Measurements from ENCODE around the gene KIF2C. TPM values are rescaled to one million over a fixed set of nuclear protein-coding genes. Genes with fewer than 3 reads are reported as not detected.
A peak's percentile ranks its signal among the peaks of the same experiment; 100 is the strongest.
"Not testable (repeated sequence)": the region's sequence is repeated elsewhere in the genome, so short reads cannot be mapped to it uniquely, and the experiment has no call there.

KIF2C gene
- total RNA-seq, 2 donors from 2014 or later = 42.0 to 72.7 TPM

DNA sequence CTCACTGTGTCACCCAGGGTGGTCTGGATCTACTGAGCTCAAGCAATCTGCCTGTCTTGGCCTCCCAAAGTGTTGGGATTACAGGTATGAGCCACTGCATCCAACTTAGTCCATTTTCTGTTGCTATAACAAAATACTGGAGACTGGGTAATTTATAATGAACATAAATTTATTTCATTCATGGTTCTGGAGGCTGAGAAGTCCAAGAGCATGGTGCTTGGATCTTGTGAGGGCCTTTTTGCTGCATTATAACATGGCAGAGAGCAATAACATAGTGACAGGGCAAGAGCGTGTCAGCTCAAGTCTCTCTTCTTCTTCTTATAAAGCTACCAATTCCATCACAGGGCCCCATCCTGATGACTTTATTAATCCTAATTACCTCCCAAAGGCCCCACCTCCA is 3.6 kb upstream of the KIF2C start:
- Histone ChIP-seq H3K36me3 (ENCODE audit: control insufficient read depth, insufficient read depth, low read length) (no peaks in the 10 kb centered on the region), H3K4me3 (ENCODE audit: low read length) (no peak overlapping the region), H3K9ac (ENCODE audit: extremely low read depth, low read length, poor library complexity, severe bottlenecking) (no peak overlapping the region), H3K9me3 (ENCODE audit: control insufficient read depth, low read length) (no peaks in the 10 kb centered on the region), H3K27me3 (ENCODE audit: control insufficient read depth, insufficient read depth, low read length, poor library complexity, severe bottlenecking) (no peaks in the 10 kb centered on the region), H3K27ac (ENCODE audit: low read depth, low read length) (no peak overlapping the region), H3K4me1 (ENCODE audit: control insufficient read depth, insufficient read depth, low read length) (no peaks in the 10 kb centered on the region)
- TF ChIP-seq, protein P1, sequence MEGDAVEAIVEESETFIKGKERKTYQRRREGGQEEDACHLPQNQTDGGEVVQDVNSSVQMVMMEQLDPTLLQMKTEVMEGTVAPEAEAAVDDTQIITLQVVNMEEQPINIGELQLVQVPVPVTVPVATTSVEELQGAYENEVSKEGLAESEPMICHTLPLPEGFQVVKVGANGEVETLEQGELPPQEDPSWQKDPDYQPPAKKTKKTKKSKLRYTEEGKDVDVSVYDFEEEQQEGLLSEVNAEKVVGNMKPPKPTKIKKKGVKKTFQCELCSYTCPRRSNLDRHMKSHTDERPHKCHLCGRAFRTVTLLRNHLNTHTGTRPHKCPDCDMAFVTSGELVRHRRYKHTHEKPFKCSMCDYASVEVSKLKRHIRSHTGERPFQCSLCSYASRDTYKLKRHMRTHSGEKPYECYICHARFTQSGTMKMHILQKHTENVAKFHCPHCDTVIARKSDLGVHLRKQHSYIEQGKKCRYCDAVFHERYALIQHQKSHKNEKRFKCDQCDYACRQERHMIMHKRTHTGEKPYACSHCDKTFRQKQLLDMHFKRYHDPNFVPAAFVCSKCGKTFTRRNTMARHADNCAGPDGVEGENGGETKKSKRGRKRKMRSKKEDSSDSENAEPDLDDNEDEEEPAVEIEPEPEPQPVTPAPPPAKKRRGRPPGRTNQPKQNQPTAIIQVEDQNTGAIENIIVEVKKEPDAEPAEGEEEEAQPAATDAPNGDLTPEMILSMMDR (conservative IDR thresholded peaks at IDR 0.05) = no peak
- Mint-ChIP-seq H3K36me3 (ENCODE audit: low read depth) (peaks cover 6% of the 10 kb centered on the region), H3K27me3 (ENCODE audit: insufficient read depth) (peaks cover 2% of the 10 kb centered on the region), H3K27ac (no peak overlapping the region), H3K4me1 (peaks cover 3% of the 10 kb centered on the region), H3K4me3 (no peak overlapping the region), H3K9me3 (peaks cover 7% of the 10 kb centered on the region)
- WGBS, 2 experiments (ENCODE audit: insufficient coverage in 1 of 2, insufficient read length in 1 of 2) = 100% methylated on average over 1 of the region's 1 CpG; no CpG with 5 or more reads in 1 of the 2 experiments
- DNase-seq = no peak

DNA sequence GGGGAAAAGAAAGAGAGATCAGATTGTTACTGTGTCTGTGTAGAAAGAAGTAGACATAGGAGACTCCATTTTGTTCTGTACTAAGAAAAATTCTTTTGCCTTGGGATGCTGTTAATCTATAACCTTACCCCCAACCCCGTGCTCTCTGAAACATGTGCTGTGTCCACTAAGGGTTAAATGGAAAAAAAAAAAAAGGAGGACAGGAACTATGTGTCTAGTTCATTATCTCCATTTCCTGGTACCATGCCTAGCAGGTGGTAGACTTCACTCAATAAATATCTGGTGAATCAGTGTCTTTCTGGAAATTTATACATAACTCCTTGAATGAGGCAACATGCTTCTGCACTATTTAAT is 707 bp upstream of the KIF2C start:
- H3K27me3 Mint-ChIP-seq (ENCODE audit: insufficient read depth); H3K9me3 ChIP-seq (ENCODE audit: control insufficient read depth, low read length); H3K9me3 Mint-ChIP-seq; H3K4me1 Mint-ChIP-seq; H3K27me3 ChIP-seq (ENCODE audit: control insufficient read depth, insufficient read depth, low read length, poor library complexity, severe bottlenecking); DNase-seq; H3K4me1 ChIP-seq (ENCODE audit: control insufficient read depth, insufficient read depth, low read length): not testable (repeated sequence)
- Histone ChIP-seq H3K36me3 (ENCODE audit: control insufficient read depth, insufficient read depth, low read length) (peaks cover 17% of the 10 kb centered on the region), H3K4me3 (ENCODE audit: low read length) (peak overlapping the region; percentile 100), H3K9ac (ENCODE audit: extremely low read depth, low read length, poor library complexity, severe bottlenecking) (peak overlapping the region; percentile 12), H3K27ac (ENCODE audit: low read depth, low read length) (peak overlapping the region; percentile 1)
- Mint-ChIP-seq H3K36me3 (ENCODE audit: low read depth) (peaks cover 20% of the 10 kb centered on the region), H3K27ac (peak overlapping the region; percentile 99), H3K4me3 (peak overlapping the region; percentile 95)
- 100% methylated on average over 1 of the region's 1 CpG; no CpG with 5 or more reads in 1 of the 2 experiments for WGBS, 2 experiments (ENCODE audit: insufficient coverage in 1 of 2, insufficient read length in 1 of 2)

GRCh38 chr1:44740179-44740617 is 561 bp downstream of the KIF2C start:
- Histone ChIP-seq H3K36me3 (ENCODE audit: control insufficient read depth, insufficient read depth, low read length) (peaks cover 23% of the 10 kb centered on the region), H3K9ac (ENCODE audit: extremely low read depth, low read length, poor library complexity, severe bottlenecking) (peak overlapping the region; percentile 90), H3K4me3 (ENCODE audit: low read length) (peak overlapping the region; percentile 100), H3K27me3 (ENCODE audit: control insufficient read depth, insufficient read depth, low read length, poor library complexity, severe bottlenecking) (no peaks in the 10 kb centered on the region), H3K9me3 (ENCODE audit: control insufficient read depth, low read length) (no peaks in the 10 kb centered on the region), H3K4me1 (ENCODE audit: control insufficient read depth, insufficient read depth, low read length) (no peaks in the 10 kb centered on the region), H3K27ac (ENCODE audit: low read depth, low read length) (no peak overlapping the region)
- H3K27me3 Mint-ChIP-seq (ENCODE audit: insufficient read depth) = peaks cover 2% of the 10 kb centered on the region
- TF ChIP-seq, protein P1 (conservative IDR thresholded peaks at IDR 0.05) = no peak
- H3K36me3 Mint-ChIP-seq (ENCODE audit: low read depth) = peaks cover 25% of the 10 kb centered on the region
- peak overlapping the region; percentile 99 for H3K27ac Mint-ChIP-seq
- no peak for DNase-seq
- peaks cover 7% of the 10 kb centered on the region for H3K9me3 Mint-ChIP-seq
- peaks cover 7% of the 10 kb centered on the region for H3K4me1 Mint-ChIP-seq
- 2 to 3% methylated on average over 13 to 14 of the region's 14 CpGs for WGBS, 2 experiments (ENCODE audit: insufficient coverage in 1 of 2, insufficient read length in 1 of 2)
- peak overlapping the region; percentile 95 for H3K4me3 Mint-ChIP-seq

- Histone ChIP-seq H3K9ac (ENCODE audit: extremely low read depth, low read length, poor library complexity, severe bottlenecking) (no peak overlapping the region), H3K9me3 (ENCODE audit: control insufficient read depth, low read length) (no peaks in the 10 kb centered on the region), H3K4me3 (ENCODE audit: low read length) (no peak overlapping the region), H3K27ac (ENCODE audit: low read depth, low read length) (no peak overlapping the region), H3K36me3 (ENCODE audit: control insufficient read depth, insufficient read depth, low read length) (peaks cover 42% of the 10 kb centered on the region), H3K4me1 (ENCODE audit: control insufficient read depth, insufficient read depth, low read length) (no peaks in the 10 kb centered on the region), H3K27me3 (ENCODE audit: control insufficient read depth, insufficient read depth, low read length, poor library complexity, severe bottlenecking) (no peaks in the 10 kb centered on the region)
- peak overlapping the region; percentile 78 for H3K27ac Mint-ChIP-seq
- no peak overlapping the region for H3K4me3 Mint-ChIP-seq
- H3K4me1 Mint-ChIP-seq = peaks cover 7% of the 10 kb centered on the region
- no peaks in the 10 kb centered on the region for H3K27me3 Mint-ChIP-seq (ENCODE audit: insufficient read depth)
- H3K36me3 Mint-ChIP-seq (ENCODE audit: low read depth) = peaks cover 42% of the 10 kb centered on the region
- H3K9me3 Mint-ChIP-seq = peaks cover 6% of the 10 kb centered on the region
- no peak for DNase-seq
- TF ChIP-seq, protein P1 (conservative IDR thresholded peaks at IDR 0.05) = no peak
- 93% methylated on average over 1 of the region's 1 CpG; no CpG with 5 or more reads in 1 of the 2 experiments for WGBS, 2 experiments (ENCODE audit: insufficient coverage in 1 of 2, insufficient read length in 1 of 2)
Measured at GRCh38 chr1:44743211-44743610, 3.6 kb downstream of the KIF2C start.

Measured in endodermal cell (in vitro differentiated cells).